Measurements from ENCODE around the gene LPP. TPM values are rescaled to one million over a fixed set of nuclear protein-coding genes. Genes with fewer than 3 reads are reported as not detected.

LPP gene
- total and polyA plus RNA-seq, 9 of the 15 experiments (the other 6 are each of a cell fraction or from before 2014, with no cell fraction given), result 0.07 to 0.18 TPM; not detected in 7

DNA sequence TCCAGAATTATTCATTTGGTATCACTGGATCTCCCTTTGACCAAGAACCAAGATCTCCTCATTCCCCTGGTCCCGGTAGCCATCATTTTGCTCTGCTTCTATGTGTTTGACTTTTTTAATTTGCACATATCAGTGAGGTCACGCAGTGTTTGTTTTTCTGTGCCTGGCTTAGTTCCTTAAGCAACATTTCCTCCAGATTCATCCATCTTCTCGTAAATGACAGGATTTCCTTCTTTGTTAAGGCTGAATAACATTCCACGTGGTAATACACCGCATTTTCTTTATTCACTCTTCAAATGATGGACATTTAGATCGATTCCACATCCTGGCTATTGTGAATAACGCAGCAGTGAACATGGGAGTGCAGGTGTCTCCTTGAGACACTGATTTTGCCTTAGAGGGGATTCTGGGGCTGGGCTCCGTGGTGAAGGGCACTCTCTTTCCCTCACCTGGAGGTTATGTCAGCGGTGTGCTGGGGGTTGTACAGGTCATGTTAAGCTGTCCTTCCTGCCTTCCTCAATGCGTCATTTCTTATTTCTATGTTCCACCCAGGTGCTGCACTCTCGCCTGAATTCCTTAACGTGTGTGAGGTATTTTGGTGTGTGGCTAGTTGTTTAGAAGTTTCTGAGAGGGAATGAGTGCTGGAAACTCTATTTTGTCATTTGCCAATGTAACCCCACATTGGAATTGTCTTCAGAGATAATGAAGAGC, 212.2 kb downstream of the LPP start:
- no peak overlapping the region for H3K4me2 ChIP-seq (ENCODE audit: insufficient read depth, low read length)
- no peak for TF ChIP-seq RHOXF2B (CRISPR knock-in tag; conservative IDR thresholded peaks at IDR 0.05)
- TF ChIP-seq ZNF174 (CRISPR knock-in tag; IDR thresholded peaks at IDR 0.05), result no peak
- no peak for TF ChIP-seq RBM17 (IDR thresholded peaks at IDR 0.05; ENCODE audit: borderline replicate concordance, low read depth, low read length)
- TF ChIP-seq, protein P1, sequence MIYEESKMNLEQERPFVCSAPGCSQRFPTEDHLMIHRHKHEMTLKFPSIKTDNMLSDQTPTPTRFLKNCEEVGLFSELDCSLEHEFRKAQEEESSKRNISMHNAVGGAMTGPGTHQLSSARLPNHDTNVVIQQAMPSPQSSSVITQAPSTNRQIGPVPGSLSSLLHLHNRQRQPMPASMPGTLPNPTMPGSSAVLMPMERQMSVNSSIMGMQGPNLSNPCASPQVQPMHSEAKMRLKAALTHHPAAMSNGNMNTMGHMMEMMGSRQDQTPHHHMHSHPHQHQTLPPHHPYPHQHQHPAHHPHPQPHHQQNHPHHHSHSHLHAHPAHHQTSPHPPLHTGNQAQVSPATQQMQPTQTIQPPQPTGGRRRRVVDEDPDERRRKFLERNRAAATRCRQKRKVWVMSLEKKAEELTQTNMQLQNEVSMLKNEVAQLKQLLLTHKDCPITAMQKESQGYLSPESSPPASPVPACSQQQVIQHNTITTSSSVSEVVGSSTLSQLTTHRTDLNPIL (CRISPR knock-in tag; IDR thresholded peaks at IDR 0.05), result no peak
- no peak for TF ChIP-seq POLR2AphosphoS5 (IDR thresholded peaks at IDR 0.05; ENCODE audit: control insufficient read depth, insufficient read depth, low read depth, low read length)
- TF ChIP-seq MYC (IDR thresholded peaks at IDR 0.05; ENCODE audit: low read depth, low read length), result no peak
- no peak for TF ChIP-seq MYC (CRISPR knock-in tag; IDR thresholded peaks at IDR 0.05; ENCODE audit: borderline replicate concordance, low read depth)
- no peak for TF ChIP-seq PHTF2 (CRISPR knock-in tag; IDR thresholded peaks at IDR 0.05)
- TF ChIP-seq ZKSCAN3 (CRISPR knock-in tag; IDR thresholded peaks at IDR 0.05), result no peak
- no peak for TF ChIP-seq ZNF445 (CRISPR knock-in tag; IDR thresholded peaks at IDR 0.05; ENCODE audit: low read depth)
- no peak for TF ChIP-seq XRCC4 (IDR thresholded peaks at IDR 0.05; ENCODE audit: extremely low read depth, insufficient read depth, insufficient read length)
- TF ChIP-seq ELF2 (CRISPR knock-in tag; IDR thresholded peaks at IDR 0.05), result no peak
- TF ChIP-seq, protein P2, sequence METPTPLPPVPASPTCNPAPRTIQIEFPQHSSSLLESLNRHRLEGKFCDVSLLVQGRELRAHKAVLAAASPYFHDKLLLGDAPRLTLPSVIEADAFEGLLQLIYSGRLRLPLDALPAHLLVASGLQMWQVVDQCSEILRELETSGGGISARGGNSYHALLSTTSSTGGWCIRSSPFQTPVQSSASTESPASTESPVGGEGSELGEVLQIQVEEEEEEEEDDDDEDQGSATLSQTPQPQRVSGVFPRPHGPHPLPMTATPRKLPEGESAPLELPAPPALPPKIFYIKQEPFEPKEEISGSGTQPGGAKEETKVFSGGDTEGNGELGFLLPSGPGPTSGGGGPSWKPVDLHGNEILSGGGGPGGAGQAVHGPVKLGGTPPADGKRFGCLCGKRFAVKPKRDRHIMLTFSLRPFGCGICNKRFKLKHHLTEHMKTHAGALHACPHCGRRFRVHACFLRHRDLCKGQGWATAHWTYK (CRISPR knock-in tag; IDR thresholded peaks at IDR 0.05), result no peak
- TF ChIP-seq ZSCAN32 (CRISPR knock-in tag; IDR thresholded peaks at IDR 0.05), result no peak
- TF ChIP-seq GABPB2 (CRISPR knock-in tag; conservative IDR thresholded peaks at IDR 0.05), result no peak
- no peak for TF ChIP-seq ZNF764 (CRISPR knock-in tag; IDR thresholded peaks at IDR 0.05; ENCODE audit: low read depth)
- no peak for TF ChIP-seq ZBTB17 (CRISPR knock-in tag; IDR thresholded peaks at IDR 0.05)
- no peak for TF ChIP-seq FOSL1 (tag; conservative IDR thresholded peaks at IDR 0.05)
- no peak for TF ChIP-seq HNRNPUL1 (IDR thresholded peaks at IDR 0.05; ENCODE audit: low read length)
- no peak for TF ChIP-seq NEUROD1 (IDR thresholded peaks at IDR 0.05; ENCODE audit: borderline replicate concordance, low read depth, low read length, partially characterized antibody)
- H3K9ac ChIP-seq (ENCODE audit: insufficient read depth in 1 of 2, low read depth in 2 of 2, low read length in 2 of 2), result no peak overlapping the region
- no peaks in the 10 kb centered on the region for H3K9me3 ChIP-seq (replicated peaks; ENCODE audit: control insufficient read depth, insufficient read depth, low read depth, low read length)
- H3K4me3 ChIP-seq, result no peak overlapping the region
- no peak overlapping the region for H3K27ac ChIP-seq (ENCODE audit: extremely low read depth, low read depth, low read length)
- in situ Hi-C loops (cut with MboI), result no loop called here
- FAIRE-seq (no peak), DNase-seq (ENCODE audit: extremely low read depth in 1 of 4, low spot score in 3 of 4) (no peak), ATAC-seq (no peak)
- H3K4me1 ChIP-seq (replicated peaks in 1 of 2; ENCODE audit: control insufficient read depth in 2 of 2, insufficient read depth in 2 of 2, low read length in 2 of 2), result no peaks in the 10 kb centered on the region
- WGBS (ENCODE audit: insufficient coverage, low coverage, missing lambda C conversion rate), result under 1% methylated on average over 12 of the region's 12 CpGs
- no peak overlapping the region for H2AFZ ChIP-seq (ENCODE audit: low read depth, low read length)
- H3K36me3 ChIP-seq (ENCODE audit: control insufficient read depth, insufficient read depth, low read length), result no peaks in the 10 kb centered on the region
- no peaks in the 10 kb centered on the region for H3K27me3 ChIP-seq (ENCODE audit: control insufficient read depth in 2 of 2, insufficient read depth in 2 of 2, low read length in 2 of 2)
- CTCF ChIA-PET (ENCODE audit: low intra/inter-chr PET ratio), result no interaction called here
- POLR2A ChIA-PET, result no interaction called here
- no peaks in the 10 kb centered on the region for H3K9me1 ChIP-seq (ENCODE audit: control insufficient read depth, insufficient read depth, low read length)
- intact Hi-C loops (cut with micrococcal nuclease), result no loop called here
- no TSS peak for BruUV-seq (replicated peaks)
- no peaks in the 10 kb centered on the region for H3K79me2 ChIP-seq (ENCODE audit: control insufficient read depth, insufficient read depth, low read length)
- H4K20me1 ChIP-seq (replicated peaks; ENCODE audit: control insufficient read depth, insufficient read depth, low read length), result no peaks in the 10 kb centered on the region

All from K562 (cell line).